GM21360 (cell line): ENCODE data around the gene BMERB1.

Experiments used
- ATAC-seq: cut with Tn5 transposase; IDR thresholded peaks from one replicate; pipeline ENCODE4 v1.9.1; 2021; ENCODE audit warnings: mild to moderate bottlenecking, moderate library complexity; ENCODE audit not compliant: unreplicated experiment

BMERB1 gene

DNA sequence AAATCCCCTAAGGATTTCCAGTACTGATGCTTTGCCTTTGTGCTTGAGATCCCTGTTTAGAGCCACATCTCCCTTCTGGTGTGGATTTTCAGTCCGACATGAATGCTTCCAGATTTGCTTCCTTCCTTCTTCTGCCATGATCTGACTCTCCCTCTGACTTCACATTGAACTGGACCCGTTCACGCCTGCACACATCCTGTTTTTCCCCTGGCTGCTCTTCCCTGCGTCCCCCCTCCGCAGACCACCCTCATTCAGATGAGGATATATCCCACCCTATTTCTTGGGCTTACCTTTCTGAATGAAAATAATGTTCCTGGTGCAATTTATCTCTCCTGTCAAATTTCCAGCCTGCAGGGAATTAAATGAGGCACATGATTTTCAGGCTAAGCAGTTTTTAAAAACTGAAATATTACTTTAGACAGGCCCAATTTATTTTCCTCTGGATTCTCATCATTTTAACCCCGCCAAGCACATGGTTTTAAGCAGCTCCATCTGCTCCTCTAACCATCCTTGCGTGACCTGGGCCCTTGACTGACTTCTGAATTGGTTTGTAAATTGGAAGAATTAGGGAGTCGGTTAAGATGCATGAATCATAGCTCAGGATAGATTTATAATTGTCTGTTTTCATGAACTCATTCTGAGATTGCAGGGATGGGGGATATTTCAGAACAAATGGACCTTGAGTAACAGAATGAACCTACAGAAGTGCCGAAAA is 59.2 kb downstream of the BMERB1 start:
- ATAC-seq = no peak

- no peak for ATAC-seq
Measured at GRCh38 chr16:15494236-15494635, 59.8 kb downstream of the BMERB1 start.

GRCh38 chr16:15495898-15496297 is 61.5 kb downstream of the BMERB1 start:
- no peak for ATAC-seq

DNA sequence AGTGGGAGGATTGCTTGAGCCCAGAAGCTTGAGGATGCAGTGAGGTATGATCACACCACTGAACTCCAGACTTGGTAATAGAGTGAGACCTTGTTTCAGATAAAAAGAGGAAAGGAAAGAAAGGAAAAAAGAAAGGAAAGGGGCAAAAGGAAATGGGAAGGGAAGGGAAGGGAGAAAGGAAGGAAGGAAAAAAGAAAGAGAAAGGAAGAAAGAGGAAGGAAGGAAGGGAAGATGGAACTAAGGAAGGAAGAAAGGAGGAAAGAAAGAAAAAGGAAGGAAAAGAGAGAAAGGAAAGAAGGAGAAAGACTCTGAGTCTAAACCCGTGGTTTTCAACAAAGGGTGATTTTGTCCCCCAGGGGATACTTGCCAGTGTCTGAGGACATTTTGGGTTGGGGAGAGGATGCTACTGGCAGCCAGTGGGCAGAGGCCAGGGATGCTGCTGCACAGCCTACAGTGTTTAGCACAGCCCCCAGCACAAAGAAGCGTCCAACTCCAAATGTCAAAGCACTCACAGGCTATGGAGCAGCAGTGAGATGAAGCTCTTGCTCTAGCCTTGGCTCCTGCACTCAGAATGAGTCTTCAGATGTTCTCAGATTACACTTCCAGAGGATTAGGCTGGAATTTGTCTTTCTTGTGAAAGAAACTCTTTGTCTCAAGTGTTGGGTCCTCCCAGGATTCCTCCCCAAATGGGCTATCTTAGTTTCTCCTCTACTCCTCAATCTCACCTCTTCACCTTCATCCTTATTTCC is 64.2 kb downstream of the BMERB1 start:
- ATAC-seq = no peak

DNA sequence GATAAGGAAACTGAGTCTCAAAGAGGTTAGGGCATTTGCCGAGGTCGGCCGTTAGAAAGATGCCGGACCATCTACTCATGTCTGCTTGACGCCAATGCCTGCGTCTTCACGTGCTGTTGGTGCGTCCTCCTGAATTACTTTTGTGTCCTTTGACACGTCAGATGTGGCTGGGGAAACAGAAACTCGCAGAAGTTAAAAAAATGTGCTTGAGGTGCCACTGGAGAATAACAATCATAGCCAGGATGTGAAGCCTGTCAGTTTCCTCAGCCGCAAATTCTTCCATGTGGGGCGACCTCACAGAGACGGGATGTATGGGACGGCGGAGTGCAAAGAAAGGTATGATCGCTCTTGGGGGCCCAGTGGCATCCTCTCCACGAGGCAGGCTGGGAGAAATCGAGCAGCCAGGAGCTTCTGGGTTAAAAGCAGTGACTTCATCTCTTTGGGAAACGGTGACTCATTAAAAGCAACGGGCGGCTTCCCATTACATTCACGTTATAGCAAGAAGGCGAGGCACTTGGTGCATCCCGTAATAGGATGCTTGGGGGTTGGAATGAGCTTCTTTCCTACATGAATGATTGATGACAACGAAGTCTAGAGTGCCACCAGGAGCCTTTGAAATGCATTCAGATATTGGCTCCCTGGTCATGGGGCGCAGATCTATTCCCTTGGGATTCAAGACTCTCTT is 67.8 kb downstream of the BMERB1 start:
- ATAC-seq = no peak

DNA sequence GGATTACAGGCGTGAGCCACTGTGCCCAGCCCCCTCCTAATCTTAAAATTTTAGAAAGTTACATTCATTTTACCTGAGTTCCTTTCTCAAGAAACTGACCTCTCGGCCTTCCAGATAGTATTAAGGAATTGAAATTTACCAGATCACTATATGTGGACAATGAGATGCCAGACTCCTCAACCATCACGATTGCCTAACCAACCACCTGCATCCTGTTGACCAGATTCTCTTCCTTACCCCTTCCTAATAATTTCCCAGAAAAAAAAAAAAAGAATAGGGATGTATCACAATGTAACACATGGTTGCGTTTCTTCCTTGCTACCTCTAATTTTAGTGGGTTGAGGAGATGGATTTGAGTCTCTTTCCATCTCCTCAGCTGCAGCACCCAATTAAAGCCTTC is 72.1 kb downstream of the BMERB1 start:
- ATAC-seq = no peak

DNA sequence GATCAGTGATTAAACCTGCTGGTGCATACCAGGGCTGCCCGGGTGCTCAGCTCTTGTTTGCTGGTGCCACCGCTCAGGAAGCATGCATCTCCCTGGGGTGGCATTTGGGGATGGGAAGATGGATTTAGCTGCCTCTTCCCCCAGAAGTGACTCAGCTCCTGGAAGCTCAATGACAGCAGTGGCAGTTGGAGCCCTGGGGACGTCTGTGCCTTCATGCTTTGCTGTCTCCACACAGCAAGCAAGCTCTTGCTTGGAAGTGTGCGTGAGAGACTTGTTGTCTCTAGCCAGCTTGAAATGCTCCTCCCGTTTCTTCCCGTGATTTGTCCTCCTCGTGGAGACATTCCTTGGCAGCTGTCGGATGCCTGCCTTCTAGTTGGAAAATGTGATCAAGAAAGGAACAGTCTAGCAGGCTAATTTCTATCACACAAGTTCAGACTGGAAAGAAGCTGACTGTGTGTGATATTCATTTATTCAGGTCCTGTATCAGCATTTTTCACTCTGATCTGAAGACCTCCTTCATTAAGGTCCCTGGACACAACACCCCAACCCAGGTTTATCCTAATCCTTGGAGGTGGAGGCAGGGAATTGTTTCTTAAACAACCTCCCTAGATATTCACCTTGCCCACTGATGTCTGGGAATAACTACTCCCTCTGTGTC is 73.0 kb downstream of the BMERB1 start:
- ATAC-seq = no peak

DNA sequence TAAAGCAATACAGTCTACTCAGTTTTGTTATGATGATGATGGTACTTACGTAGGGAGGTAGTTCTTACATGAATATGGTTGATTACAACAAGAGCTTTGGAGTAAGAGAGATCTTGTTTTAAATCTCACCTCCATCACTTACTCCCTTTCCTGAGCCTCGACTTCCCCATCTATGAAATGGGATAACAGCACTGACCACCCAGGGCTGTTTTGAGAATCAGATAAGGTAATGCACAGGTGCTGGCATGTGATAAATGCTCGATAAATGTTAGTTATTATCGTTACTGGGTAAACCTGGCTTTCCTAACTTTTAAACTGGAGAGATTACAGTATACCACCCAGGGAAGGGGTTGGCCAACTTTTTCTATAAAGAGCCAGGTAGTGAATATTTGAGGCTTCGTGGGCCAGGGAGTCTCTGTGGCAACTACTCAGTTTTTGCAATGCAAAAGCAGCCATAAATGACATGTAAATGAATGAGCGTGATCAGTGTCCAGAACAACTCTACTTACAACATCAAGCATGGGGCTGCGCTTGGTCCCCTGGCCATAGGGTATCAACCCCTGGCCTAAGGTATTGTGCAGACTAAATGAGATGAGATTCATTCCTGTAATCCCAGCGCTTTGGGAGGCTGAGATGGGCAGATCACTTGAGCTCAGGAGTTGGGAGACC is 73.7 kb downstream of the BMERB1 start:
- ATAC-seq = no peak

GRCh38 chr16:15509051-15509592 is 74.7 kb downstream of the BMERB1 start:
- no peak for ATAC-seq

DNA sequence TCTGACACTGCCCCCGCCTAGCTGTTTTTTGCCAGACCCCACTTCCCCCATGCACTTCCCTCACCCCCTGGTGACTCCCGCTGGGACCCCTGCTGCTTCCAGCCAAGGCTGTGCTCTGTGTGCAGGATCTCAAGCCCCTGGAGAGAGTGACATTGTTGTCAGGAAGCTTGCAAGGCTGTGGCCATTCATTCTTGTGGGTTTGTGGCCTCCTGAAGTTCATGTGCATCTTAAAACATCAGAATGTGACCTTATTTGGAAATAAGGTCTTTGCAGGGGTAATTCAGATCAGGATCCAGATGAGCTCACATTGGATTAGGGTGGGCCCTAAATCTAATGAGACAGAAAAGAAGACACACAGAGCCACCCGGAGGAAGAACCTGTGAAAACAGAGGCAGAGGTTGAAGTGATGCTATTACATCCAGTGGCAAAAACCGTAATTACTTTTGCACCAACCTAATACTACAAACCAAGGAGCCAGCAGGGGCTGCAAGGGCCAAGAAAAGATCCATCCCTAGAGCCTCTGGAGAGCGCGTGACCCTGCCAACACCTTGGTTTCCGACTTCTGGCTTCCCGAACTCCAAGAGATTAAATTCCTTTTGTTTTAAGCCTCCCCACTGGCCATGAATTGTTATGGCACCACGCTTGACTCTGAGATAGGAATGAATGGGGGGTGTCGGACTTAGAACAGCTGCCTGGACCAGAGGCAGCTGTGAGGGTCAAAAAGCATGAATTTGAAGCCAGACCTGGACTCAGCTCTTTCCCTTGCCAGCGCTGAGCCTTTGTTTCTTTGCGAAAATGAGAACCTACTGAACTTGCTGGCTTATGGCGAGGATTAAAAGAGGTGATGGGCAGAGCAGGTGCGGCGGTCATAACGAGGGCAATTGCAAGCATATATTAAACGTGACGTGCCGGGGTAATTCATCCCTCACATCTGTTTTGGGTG is 75.5 kb downstream of the BMERB1 start:
- no peak for ATAC-seq

DNA sequence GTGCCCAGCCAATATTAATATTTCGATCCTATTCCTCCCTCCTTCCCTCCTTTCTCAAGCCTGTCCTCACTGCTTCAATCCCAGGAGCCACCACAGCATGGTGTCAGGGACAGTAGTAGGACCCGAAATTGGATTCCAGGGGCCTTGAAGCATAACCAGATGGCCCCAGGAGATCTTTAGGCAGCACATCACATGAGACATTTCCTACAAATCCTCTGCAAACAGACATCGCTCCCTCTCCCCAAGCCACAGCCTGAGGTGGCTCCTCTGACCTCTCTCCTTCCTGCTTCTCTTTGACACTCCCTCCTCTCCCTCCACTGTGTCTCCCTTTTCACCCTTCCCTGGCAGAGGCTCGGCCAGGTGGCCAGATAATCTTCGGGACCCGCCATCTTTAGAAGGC is 76.6 kb downstream of the BMERB1 start:
- ATAC-seq = no peak

DNA sequence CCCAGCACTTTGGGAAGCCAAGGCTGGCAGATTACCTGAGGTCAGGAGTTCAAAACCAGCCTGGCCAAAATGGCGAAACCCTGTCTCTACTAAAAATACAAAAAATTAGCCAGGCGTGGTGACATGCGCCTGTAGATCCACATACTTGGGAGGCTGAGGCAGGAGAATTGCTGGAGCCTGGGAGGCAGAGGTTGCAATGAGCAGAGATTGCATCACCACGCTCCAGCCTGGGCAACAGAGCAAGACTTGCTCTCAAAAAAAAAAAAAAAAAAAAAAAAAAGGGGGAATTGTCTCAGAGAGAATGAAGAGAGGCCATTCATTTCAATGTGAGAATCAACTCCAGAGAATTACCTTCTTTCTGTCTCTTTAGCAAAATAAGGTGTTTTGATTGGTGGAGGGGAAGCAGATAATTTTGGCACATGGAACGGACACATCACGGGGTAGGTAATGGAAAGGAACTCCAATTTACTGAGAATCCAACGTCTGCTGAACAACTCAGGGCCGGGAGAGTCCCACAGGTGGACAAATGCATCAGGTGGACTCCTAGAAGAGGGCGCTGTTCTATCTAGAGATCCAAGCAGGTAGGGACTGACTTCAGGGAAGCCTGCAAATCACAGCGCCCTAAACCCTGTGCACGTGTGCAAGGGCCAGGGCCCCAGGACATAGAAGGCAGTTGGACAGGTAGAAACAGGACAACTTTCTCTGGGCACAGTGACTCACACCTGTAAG is 77.5 kb downstream of the BMERB1 start:
- ATAC-seq = no peak

- ATAC-seq = no peak
Measured at GRCh38 chr16:15513156-15513555, 78.8 kb downstream of the BMERB1 start.

DNA sequence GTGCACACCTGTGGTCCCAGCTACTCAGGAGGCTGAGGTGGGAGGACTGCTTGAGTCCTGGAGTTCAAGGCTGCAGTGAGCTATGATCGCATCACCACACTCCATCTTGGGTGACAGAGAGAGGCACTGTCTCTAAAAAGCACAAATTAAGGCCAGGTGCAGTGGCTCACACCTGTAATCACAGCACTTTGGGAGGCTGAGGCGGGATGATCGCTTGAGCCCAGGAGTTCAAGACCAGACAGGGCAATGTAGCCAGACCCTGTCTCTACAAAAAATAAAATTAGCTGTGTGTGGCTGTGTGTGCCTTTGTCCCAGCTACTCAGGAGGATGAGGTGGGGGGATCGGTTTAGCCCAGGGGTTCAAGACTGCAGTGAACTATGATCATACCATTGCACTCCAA is 81.6 kb downstream of the BMERB1 start:
- no peak for ATAC-seq

- ATAC-seq = no peak
Measured at GRCh38 chr16:15516609-15517008, 82.2 kb downstream of the BMERB1 start.

DNA sequence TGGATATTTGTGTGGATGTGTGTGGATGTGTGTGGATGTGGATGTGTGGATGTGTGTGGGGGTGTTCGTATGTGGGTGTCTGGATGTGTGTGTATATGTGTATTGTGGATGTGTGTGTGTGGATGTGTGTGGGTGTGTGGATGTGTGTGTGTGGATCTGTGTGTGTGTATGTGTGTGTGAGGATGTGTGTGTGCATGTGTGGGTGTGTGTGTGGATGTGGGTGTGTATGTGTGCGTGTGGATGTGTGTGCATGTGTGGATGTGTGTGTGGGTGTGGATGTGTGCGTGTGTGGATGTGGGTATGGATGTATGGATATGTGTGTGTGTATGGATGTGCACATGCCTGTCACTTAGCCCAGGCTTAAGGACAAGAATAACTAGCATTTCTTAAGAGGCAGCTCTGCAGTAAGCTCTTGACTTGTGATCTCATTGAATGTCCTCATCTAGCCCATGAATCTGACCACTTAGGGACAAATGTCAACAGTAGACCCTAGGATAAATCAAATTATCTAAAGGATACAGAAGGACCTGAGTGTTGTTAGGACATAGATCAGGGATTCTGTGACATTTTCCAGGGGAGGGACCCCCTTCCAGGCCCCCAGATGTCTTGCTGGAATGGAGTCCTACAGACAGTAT is 83.5 kb downstream of the BMERB1 start:
- ATAC-seq = no peak

- ATAC-seq = no peak
Measured at GRCh38 chr16:15518381-15519351, 84.3 kb downstream of the BMERB1 start.
